ENCODE results near the gene DOCK10.

- TF ChIP-seq HOMEZ (CRISPR knock-in tag; IDR thresholded peaks at IDR 0.05) (no peak), POLR2AphosphoS2 (IDR thresholded peaks at IDR 0.05; ENCODE audit: low read length) (no peak), SIN3A (IDR thresholded peaks at IDR 0.05; ENCODE audit: borderline replicate concordance in 2 of 2, control insufficient read depth in 1 of 2, low read depth in 2 of 2, low read length in 2 of 2) (no peak), ATF2 (CRISPR knock-in tag; IDR thresholded peaks at IDR 0.05) (no peak), POLR3G (IDR thresholded peaks at IDR 0.05; ENCODE audit: extremely low read depth, insufficient read length, insufficient replicate concordance) (no peak), CTCF (IDR thresholded peaks at IDR 0.05 in 2 of 3, conservative IDR thresholded peaks at IDR 0.05 in 1 of 3; ENCODE audit: insufficient read depth in 2 of 3, low read depth in 1 of 3, low read length in 3 of 3) (no peak), PCBP2 (IDR thresholded peaks at IDR 0.05; ENCODE audit: low read depth, low read length, poor library complexity, severe bottlenecking) (no peak)
Measured at GRCh38 chr2:225056330-225057073, 14.2 kb upstream of the DOCK10 start.

All from K562 (cell line).